OCI-LY7 (cell line): Measurements from ENCODE around the gene RGS19. TPM values are rescaled to one million over a fixed set of nuclear protein-coding genes. Genes with fewer than 3 reads are reported as not detected.

ENCODE experiments used
- BruUV-seq: library from RNA; stranded (reverse); fragments of 400-500 nt; replicated peaks from 2 replicates; lab custom pipeline; 2021; lab: Mats Ljungman, UMichigan
- CTCF ChIA-PET: fragments of 300-600 bp; sonication (Branson Sonifier 250); formaldehyde crosslinking; loops from one replicate; lab custom pipeline; 2022; ENCODE audit warnings: antibody characterized with exemption; ENCODE audit not compliant: unreplicated experiment; lab: Charles Lee
- POLR2A ChIA-PET: fragments of 300-600 bp; sonication (Branson Sonifier 250); formaldehyde crosslinking; loops from one replicate; lab custom pipeline; 2022; ENCODE audit warnings: antibody characterized with exemption; lab: Charles Lee
- DNase-seq: peaks from one replicate; pipeline ENCODE4 v3.0.0-alpha.2; 2015; ENCODE audit warnings: low spot score
- H2AFZ ChIP-seq: fragments of 200-600 bp; sonication (generic), shearing (Covaris generic); 2 replicates; pipeline ENCODE4 v1.6.1; 2014; ENCODE audit warnings: mild to moderate bottlenecking, antibody characterized with exemption, low read length, moderate library complexity
- H3K27ac ChIP-seq: fragments of 200-600 bp; sonication (generic); 2 replicates; pipeline ENCODE4 v1.5.1; 2014; ENCODE audit warnings: mixed run types, low read depth, mild to moderate bottlenecking, moderate library complexity, low read length, inconsistent platforms; ENCODE audit not compliant: poor library complexity, severe bottlenecking
- H3K36me3 ChIP-seq: fragments of 200-600 bp; sonication (generic); 2 replicates; pipeline ENCODE4 v1.6.1; 2014; ENCODE audit warnings: mild to moderate bottlenecking, antibody characterized with exemption, low read length, moderate library complexity, mixed read lengths; ENCODE audit not compliant: insufficient read depth
- H3K4me1 ChIP-seq: fragments of 200-600 bp; sonication (generic); 2 replicates; pipeline ENCODE4 v1.5.1; 2014; ENCODE audit warnings: mild to moderate bottlenecking, low read length; ENCODE audit not compliant: insufficient read depth, poor library complexity, severe bottlenecking
- H3K4me2 ChIP-seq: fragments of 200-600 bp; sonication (generic); 2 replicates; pipeline ENCODE4 v1.6.1; 2014; ENCODE audit warnings: mild to moderate bottlenecking, low read length
- H3K4me3 ChIP-seq: fragments of 200-600 bp; sonication (generic); 2 replicates; pipeline ENCODE4 v1.5.1; 2014; ENCODE audit warnings: mild to moderate bottlenecking, low read depth, low read length; ENCODE audit not compliant: poor library complexity, severe bottlenecking
- H3K79me2 ChIP-seq: fragments of 200-600 bp; sonication (generic); 2 replicates; pipeline ENCODE4 v1.6.1; 2016; ENCODE audit warnings: low read depth, mild to moderate bottlenecking, low read length, moderate library complexity, mixed read lengths; ENCODE audit not compliant: insufficient read depth
- H3K9me2 ChIP-seq: fragments of 200-600 bp; sonication (generic); 2 replicates; pipeline ENCODE4 v1.6.1; 2016; ENCODE audit warnings: mild to moderate bottlenecking, low read length, mixed read lengths; ENCODE audit not compliant: insufficient read depth
- H3K9me3 ChIP-seq: fragments of 200-600 bp; sonication (generic); 2 replicates; pipeline ENCODE4 v1.6.1; 2014; ENCODE audit warnings: mild to moderate bottlenecking, mixed run types, low read length, mixed read lengths
- H4K20me1 ChIP-seq: fragments of 200-600 bp; sonication (generic); 2 replicates; pipeline ENCODE4 v1.6.1; 2014; ENCODE audit warnings: mild to moderate bottlenecking, antibody characterized with exemption, low read length, moderate library complexity, mixed read lengths; ENCODE audit not compliant: insufficient read depth
- EZH2phosphoT487 ChIP-seq: fragments of 200-600 bp; sonication (generic); IDR thresholded peaks from 2 replicates; pipeline ENCODE4 v1.6.1; 2018; ENCODE audit warnings: low read depth, borderline replicate concordance, mild to moderate bottlenecking, mixed run types, antibody characterized with exemption, low read length, moderate library complexity, mixed read lengths
- intact Hi-C: fragments of 100-400 bp; cut with micrococcal nuclease; formaldehyde crosslinking; loops from one replicate; pipeline ENCODE4 v1.10.0; 2022; ENCODE audit not compliant: unreplicated experiment
- total RNA-seq, 2 experiments: library from RNA; depleted of rRNA in 1 of 2; stranded (reverse); fragments of >200 nt in 1 of 2; shearing (Covaris generic) in 1 of 2; gene quantifications; 2 replicates each; pipeline ENCODE4 v1.2.3, GENCODE V29; 2014 to 2022
- TF ChIP-seq, protein P1 (sequence below): fragments of 200-600 bp; sonication (generic); conservative IDR thresholded peaks from 2 replicates; pipeline ENCODE4 v1.5.1; 2014; ENCODE audit warnings: mild to moderate bottlenecking, antibody characterized with exemption, low read length, moderate library complexity, mixed read lengths

RGS19 gene
- total RNA-seq, 2 experiments from 2014 or later, result 69.4 to 106 TPM

DNA sequence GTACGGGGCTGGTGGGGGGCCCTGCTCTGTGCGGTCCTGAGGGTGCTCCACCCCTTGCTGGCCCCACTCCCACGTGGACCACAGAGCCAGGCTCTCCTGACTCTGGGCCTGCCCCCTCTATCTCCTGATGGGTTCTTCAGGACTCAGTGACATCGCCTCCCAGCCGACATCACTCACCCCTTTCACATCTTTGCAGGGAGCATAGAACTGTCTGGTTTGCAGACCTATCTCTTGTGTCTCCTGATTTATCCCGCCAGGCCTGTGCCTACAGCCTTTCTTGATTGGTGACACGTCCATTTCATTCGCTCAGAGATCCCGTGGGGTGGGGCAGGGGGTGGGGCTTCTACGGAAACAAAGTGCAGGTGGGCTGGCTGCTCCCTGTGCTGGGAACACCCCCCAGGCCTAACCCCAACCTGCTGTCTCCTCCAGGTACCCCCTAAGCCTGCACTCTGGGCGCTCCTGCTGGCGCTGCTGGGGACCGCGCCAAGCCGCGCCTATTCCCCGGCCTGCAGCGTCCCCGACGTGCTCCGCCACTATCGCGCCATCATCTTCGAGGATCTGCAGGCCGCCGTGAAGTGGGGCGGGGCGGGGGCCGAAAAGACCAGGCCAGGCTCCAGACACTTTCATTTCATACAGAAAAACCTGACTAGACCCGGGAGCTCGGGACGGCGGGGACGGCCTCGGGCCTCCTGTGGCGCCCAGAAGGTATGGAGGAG lies 41.7 kb downstream of the RGS19 start:
- Histone ChIP-seq H3K4me3 (no peak overlapping the region), H2AFZ (no peak overlapping the region), H3K4me1 (peaks cover 45% of the 10 kb centered on the region), H3K4me2 (peak overlapping the region; percentile 86; the same call in 1 of the 2 replicates), H3K36me3 (peaks cover 16% of the 10 kb centered on the region; the same call in 1 of the 2 replicates), H3K79me2 (no peaks in the 10 kb centered on the region), H3K27ac (no peak overlapping the region), H3K9me3 (no peaks in the 10 kb centered on the region), H4K20me1 (no peaks in the 10 kb centered on the region), H3K9me2 (no peaks in the 10 kb centered on the region)
- TF ChIP-seq, protein P1, sequence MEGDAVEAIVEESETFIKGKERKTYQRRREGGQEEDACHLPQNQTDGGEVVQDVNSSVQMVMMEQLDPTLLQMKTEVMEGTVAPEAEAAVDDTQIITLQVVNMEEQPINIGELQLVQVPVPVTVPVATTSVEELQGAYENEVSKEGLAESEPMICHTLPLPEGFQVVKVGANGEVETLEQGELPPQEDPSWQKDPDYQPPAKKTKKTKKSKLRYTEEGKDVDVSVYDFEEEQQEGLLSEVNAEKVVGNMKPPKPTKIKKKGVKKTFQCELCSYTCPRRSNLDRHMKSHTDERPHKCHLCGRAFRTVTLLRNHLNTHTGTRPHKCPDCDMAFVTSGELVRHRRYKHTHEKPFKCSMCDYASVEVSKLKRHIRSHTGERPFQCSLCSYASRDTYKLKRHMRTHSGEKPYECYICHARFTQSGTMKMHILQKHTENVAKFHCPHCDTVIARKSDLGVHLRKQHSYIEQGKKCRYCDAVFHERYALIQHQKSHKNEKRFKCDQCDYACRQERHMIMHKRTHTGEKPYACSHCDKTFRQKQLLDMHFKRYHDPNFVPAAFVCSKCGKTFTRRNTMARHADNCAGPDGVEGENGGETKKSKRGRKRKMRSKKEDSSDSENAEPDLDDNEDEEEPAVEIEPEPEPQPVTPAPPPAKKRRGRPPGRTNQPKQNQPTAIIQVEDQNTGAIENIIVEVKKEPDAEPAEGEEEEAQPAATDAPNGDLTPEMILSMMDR, result no peak
- TF ChIP-seq EZH2phosphoT487, result no peak
- ChIA-PET POLR2A (no interaction called here), CTCF (interaction anchor here (0.6 to 0.8 kb wide), 2 partner anchors 57 to 82 kb away, joined by 3 read pairs; partner anchors contain the start of gene PRPF6)
- intact Hi-C loops, result no loop called here
- no TSS peak for BruUV-seq
- DNase-seq, result no peak

DNA sequence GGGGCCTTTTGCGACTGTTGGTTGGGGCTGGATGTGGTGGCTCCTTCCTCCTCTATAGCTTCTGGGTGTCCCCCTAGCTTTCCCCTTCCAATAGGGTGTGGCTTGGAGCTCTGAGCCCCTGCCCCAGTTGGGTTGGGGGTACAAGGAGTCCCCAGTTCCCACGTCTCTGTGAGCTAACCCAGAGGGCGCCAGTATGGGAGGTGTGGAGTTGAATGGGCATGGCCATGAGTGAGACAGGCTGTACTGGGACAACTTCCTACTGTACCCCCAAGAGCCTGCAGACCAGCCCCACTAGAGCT lies 42.2 kb downstream of the RGS19 start:
- Histone ChIP-seq H4K20me1 (no peaks in the 10 kb centered on the region), H3K4me1 (peaks cover 41% of the 10 kb centered on the region), H3K9me2 (no peaks in the 10 kb centered on the region), H3K4me2 (no peak overlapping the region), H3K79me2 (no peaks in the 10 kb centered on the region), H2AFZ (no peak overlapping the region), H3K36me3 (peaks cover 21% of the 10 kb centered on the region; the same call in 1 of the 2 replicates), H3K9me3 (no peaks in the 10 kb centered on the region), H3K27ac (no peak overlapping the region), H3K4me3 (no peak overlapping the region)
- no peak for DNase-seq
- BruUV-seq, result no TSS peak
- intact Hi-C loops, result no loop called here
- TF ChIP-seq, protein P1, result no peak
- TF ChIP-seq EZH2phosphoT487, result no peak
- ChIA-PET POLR2A (no interaction called here), CTCF (no interaction called here)
